Kidney (tissue), 14 donors: ENCODE measurements around the gene PHLDB3. TPM values are rescaled to one million over a fixed set of nuclear protein-coding genes. Genes with fewer than 3 reads are reported as not detected.

Experiments used
- DNase-seq, 5 donors: peaks; one replicate each; pipeline ENCODE4 v3.0.0-alpha.2; 2013 to 2020
- FAIRE-seq: peaks from 2 replicates; lab custom pipeline; 2012; peaks lifted over from hg19 to GRCh38; lab: Jason Lieb, UNC
- H3K27ac ChIP-seq, 2 donors: one replicate each; pipeline ENCODE4 v1.7.0; 2013; ENCODE audit warnings: low read depth in 2 of 2, low read length in 2 of 2, inconsistent platforms in 1 of 2
- H3K27me3 ChIP-seq: one replicate; pipeline ENCODE4 v1.7.1; 2013; ENCODE audit warnings: low read length, inconsistent platforms; ENCODE audit not compliant: control insufficient read depth, insufficient read depth
- H3K36me3 ChIP-seq, 3 donors: one replicate each; pipeline versions ENCODE4 v1.7.0 to v1.7.1; 2013; ENCODE audit warnings: low read length in 3 of 3, control low read depth in 1 of 3, inconsistent platforms in 1 of 3; ENCODE audit not compliant: insufficient read depth in 3 of 3, control insufficient read depth in 2 of 3
- H3K4me1 ChIP-seq, 3 donors: one replicate each; pipeline versions ENCODE4 v1.7.0 to v1.7.1; 2013; ENCODE audit warnings: low read length in 3 of 3, inconsistent platforms in 1 of 3, low read depth in 1 of 3; ENCODE audit not compliant: control insufficient read depth in 2 of 3, insufficient read depth in 2 of 3
- H3K4me3 ChIP-seq, 3 donors: one replicate each; pipeline versions ENCODE4 v1.7.0 to v1.8.1; 2013; ENCODE audit warnings: low read length in 3 of 3, control low read depth in 1 of 3, inconsistent platforms in 1 of 3
- H3K9ac ChIP-seq, 3 donors: one replicate each; pipeline versions ENCODE4 v1.7.0 to v1.7.1; 2013; ENCODE audit warnings: low read length in 3 of 3, control low read depth in 1 of 3, inconsistent platforms in 1 of 3
- H3K9me3 ChIP-seq, 3 donors: one replicate each; pipeline versions ENCODE4 v1.7.0 to v1.7.1; 2013; ENCODE audit warnings: low read length in 3 of 3, control low read depth in 1 of 3, inconsistent platforms in 1 of 3; ENCODE audit not compliant: control insufficient read depth in 2 of 3, insufficient read depth in 1 of 3
- CTCF ChIP-seq: IDR thresholded peaks from 3 replicates; pipeline ENCODE4 v1.5.1; 2012; ENCODE audit warnings: mild to moderate bottlenecking, moderate library complexity, borderline replicate concordance; ENCODE audit not compliant: insufficient read depth; ENCODE audit errors: extremely low read depth
- intact Hi-C: fragments of 100-400 bp; cut with DNase I; formaldehyde crosslinking; loops from one replicate; pipeline ENCODE4 v1.11.1; 2022
- polyA plus RNA-seq: library from polyadenylated mRNA; stranded (reverse); fragments of 350-450 nt; fragmentation: Illumina TruSeq; extraction: RNeasy Lipid Tissue Mini Kit (QIAGEN cat#74804); gene quantifications from one replicate; pipeline ENCODE4 v1.2.3, GENCODE V29; 2014; ENCODE audit warnings: low read depth, low replicate concordance; ENCODE audit not compliant: insufficient read depth
- total RNA-seq: library from RNA; stranded (reverse); fragmentation: NEBNext Ultra II Directional; extraction: Animal tissue kit (Norgen Biotek cat#: 25700); gene quantifications from one replicate; pipeline ENCODE4 v1.2.1, GENCODE V29; 2021
- donor health status: control.
- donor health status: control.
- donor health status: control.
- donor health status: control.
- donor health status: control.
- donor health status: DM: yes; HTN: yes; CAD: no.
- donor health status: Normal renal cell carcinoma (clear cell type).

The PHLDB3 gene
- total and polyA plus RNA-seq, 2 donors from 2014 or later: 8.2 to 10.8 TPM

GRCh38 chr19:43546581-43546980 is 42.0 kb upstream of the PHLDB3 start:
- Histone ChIP-seq H3K36me3 (peaks cover 4 to 24% (median 24%) of the 10 kb centered on the region in 3 donors), H3K4me3 (no peak overlapping the region), H3K4me1 (no peaks in the 10 kb centered on the region), H3K27me3 (no peaks in the 10 kb centered on the region), H3K9me3 (no peaks in the 10 kb centered on the region), H3K9ac (no peak overlapping the region), H3K27ac (no peak overlapping the region)
- DNase-seq (peak in 1 of 5 donors; percentile 38), FAIRE-seq (no peak)
- intact Hi-C loops: no loop called here
- TF ChIP-seq CTCF: no peak

- Histone ChIP-seq H3K27ac (no peak overlapping the region), H3K4me1 (no peaks in the 10 kb centered on the region), H3K9me3 (no peaks in the 10 kb centered on the region), H3K36me3 (peaks cover 4 to 22% (median 19%) of the 10 kb centered on the region in 3 donors), H3K9ac (no peak overlapping the region), H3K27me3 (no peaks in the 10 kb centered on the region), H3K4me3 (no peak overlapping the region)
- FAIRE-seq: no peak
- intact Hi-C loops: no loop called here
- DNase-seq: no peak
- no peak for TF ChIP-seq CTCF
Measured at GRCh38 chr19:43545981-43546380, 41.4 kb upstream of the PHLDB3 start.

GRCh38 chr19:43545276-43545675 is 40.7 kb upstream of the PHLDB3 start:
- no peak for TF ChIP-seq CTCF
- Histone ChIP-seq H3K9me3 (no peaks in the 10 kb centered on the region), H3K36me3 (peaks cover 4 to 19% (median 18%) of the 10 kb centered on the region in 3 donors), H3K27ac (no peak overlapping the region), H3K27me3 (no peaks in the 10 kb centered on the region), H3K4me1 (no peaks in the 10 kb centered on the region), H3K4me3 (no peak overlapping the region), H3K9ac (no peak overlapping the region)
- no peak for DNase-seq
- no peak for FAIRE-seq
- intact Hi-C loops: no loop called here

- intact Hi-C loops: no loop called here
- Histone ChIP-seq H3K4me3 (no peak overlapping the region), H3K9me3 (no peaks in the 10 kb centered on the region), H3K9ac (no peak overlapping the region), H3K4me1 (no peaks in the 10 kb centered on the region), H3K36me3 (peaks cover 10 to 24% (median 19%) of the 10 kb centered on the region in 3 donors), H3K27ac (no peak overlapping the region), H3K27me3 (no peaks in the 10 kb centered on the region)
- no peak for TF ChIP-seq CTCF
- FAIRE-seq (no peak), DNase-seq (no peak)
Measured at GRCh38 chr19:43544077-43544476, 39.5 kb upstream of the PHLDB3 start.
